MV-4-11 (cell line): ENCODE measurements around the gene RIMS4.

Source experiments
- DNase-seq: peaks from one replicate; lab custom pipeline; 2025; lab: John Stamatoyannopoulos, UW

Gene RIMS4

DNA sequence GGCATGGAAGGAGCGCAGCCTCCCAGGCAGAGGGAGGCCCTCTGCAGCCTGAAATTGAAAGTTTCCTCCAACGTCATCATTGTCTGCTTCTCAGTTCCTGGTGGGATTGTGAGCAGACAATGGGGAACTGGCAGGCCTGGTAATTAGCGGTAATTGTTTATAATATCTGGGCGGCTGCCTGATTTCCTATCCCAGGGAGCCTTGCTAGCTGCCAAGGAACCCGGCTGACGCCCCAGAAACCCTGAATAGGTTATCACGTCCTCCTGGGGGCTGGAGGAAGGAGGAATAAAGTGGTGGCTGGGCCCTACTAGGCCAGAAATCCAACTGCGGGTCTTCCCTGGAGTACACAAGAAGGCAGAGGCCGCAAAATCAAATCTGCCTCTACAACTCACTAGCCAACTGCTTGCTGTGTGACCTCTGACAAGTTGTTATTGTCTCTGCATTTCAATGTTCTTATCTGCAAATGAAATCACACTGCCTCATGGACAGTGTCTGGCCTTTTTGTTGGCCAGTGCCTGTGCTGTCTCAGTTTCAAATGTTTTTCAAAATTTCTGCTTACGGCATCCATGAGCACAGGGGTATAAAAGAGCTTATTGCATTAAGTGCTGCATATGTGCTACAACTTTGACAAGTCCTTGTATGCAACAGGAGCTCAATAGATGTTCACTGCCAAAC lies 47.7 kb downstream of the RIMS4 start:
- no peak for DNase-seq

DNA sequence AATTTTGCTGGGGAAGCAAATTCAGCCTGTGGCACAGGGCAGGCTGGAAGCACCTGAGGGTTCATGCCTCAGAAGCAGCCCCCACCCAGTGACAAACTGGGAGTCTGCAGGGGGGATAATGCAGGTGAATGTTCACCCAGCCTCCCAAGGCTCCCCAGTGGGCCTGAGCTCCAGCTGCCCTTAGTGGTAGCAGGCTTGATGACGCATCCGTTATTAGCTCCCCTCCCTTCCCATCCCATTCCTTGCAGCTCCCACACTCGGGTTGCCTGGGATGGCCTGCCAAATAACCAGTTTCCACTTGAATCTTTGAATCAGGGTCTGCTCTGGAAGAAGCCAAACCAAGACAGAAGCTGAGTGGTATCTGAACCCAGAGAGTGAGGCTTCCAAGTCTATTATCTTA lies 48.9 kb downstream of the RIMS4 start:
- no peak for DNase-seq

DNA sequence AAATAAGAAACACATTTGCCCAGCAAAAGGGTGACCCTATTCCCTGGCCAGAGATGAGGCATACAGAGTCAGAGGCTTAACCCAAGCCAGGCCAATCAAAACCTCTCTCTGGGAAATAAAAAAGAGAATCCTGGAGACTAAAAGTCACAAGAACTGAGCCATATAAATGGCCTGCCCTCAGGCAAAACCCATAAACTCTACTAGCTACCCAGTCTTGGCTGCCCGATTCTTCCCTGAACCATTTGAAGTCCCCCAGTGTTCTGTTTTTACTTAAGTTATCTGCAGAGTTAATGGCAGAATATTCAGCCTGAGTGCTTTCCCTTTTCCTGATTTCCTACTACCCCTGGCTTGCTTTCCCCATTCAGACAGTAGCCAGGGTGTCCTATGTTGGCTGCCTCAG lies 50.8 kb downstream of the RIMS4 start:
- no peak for DNase-seq

DNA sequence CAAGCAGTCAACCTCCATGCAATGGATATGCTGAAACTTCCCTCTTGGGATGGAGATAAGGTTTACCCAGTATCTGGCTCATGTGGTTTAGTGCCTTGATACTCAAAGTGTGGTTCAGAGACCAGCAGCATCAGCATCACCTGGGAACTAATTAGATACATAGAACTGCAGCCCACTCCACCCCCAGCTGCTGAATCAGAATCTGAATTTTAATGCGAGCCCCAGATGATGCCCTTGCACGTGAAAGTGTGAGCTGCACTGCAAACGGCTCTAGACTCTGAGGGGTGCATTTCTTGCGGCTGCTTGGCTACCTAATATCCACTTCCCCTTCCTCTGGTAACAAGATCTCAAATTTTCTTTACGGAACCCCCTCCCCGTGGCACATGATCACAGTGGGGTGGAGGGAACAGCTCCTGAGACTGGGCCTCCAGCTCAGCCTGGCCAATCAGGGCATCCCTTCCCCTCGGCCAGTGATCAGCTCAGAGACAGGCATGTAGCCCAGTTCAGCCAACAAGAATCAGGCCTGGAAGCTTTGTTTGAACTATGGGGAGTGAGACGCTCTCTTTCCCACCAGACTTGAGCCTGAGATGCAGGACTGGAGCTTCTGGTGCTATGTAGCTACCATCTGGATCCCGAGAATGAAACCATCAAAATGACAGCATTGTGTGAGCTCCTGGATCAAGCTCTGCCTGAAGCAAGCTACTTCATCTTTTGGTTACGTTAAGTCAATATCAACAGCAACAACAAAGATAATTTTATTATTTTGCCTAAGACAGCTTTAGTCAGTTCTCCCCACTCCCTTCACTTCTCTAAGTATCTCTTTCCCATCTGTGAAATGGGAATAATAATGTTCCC lies 51.9 kb downstream of the RIMS4 start:
- DNase-seq, result no peak

DNA sequence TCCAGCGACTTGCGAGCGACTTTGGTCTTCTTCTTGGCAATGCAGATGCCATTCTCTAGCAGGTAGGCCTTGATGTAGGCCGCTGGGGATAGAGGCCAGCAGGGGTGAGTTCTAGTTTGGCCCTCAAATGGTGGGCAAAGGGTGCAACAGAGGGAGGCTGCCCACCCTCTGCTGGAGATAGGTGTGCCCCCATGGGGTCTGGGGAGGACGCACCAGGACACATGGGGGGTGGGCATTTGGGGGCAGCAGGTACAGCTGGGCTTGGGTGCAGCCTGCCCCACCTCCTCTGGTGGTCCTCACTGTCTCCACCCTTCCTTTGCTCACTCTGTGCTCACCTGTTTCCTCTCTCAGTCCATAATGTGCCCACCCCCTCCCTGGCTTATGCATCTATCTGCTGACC lies 53.4 kb downstream of the RIMS4 start:
- DNase-seq, result no peak

DNA sequence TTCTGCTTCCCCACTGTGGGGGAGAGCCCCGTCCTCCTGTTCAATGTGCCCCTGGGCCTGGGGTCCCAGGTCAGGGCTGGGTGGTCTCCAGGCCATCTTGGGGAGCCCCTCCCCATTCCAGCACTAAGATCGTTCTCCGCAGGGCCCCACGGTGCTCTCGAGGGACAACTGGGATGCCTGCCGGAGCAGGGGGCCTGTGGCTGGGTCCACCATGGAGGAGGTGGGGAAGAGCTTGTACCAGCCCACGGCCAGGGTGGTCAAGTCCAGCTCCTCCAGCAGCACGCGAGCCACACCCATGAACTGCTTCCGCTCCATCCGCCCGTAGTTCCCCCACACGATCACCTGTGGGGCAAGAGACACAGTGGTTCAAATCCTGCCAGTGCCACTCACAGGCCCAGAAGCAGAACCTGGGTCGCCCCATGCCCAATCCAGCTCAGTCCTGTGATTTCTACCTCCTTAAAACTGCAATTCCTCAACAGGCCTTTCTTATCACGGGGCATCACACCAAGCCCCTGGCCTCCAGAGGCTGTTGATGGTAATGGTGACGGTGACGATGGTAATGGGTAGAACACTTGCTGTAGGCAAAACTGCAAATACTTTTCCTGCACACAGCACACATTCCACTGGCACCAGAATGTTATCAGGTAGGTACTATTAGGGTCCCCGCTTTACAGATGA lies 54.2 kb downstream of the RIMS4 start:
- DNase-seq, result no peak

DNA sequence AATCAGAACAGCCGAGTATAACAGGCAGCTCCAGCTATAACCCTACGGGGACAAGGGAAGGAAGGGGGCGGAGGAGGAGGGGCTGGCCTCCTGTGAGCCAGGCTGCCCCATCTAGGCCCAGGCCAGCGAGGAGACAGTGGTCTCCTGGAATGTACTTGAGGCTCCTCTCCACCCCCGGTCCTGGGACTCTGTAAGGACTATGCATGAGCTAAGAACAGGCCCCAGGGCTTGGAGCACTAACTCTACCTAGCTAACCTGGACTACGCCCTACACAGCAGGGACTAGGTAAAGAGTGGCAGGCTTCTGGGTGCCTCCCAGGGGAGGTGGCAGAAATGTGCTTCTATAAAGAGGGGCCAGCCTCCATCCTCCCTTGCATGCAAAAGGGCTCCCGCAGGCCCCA lies 55.8 kb downstream of the RIMS4 start:
- no peak for DNase-seq

DNA sequence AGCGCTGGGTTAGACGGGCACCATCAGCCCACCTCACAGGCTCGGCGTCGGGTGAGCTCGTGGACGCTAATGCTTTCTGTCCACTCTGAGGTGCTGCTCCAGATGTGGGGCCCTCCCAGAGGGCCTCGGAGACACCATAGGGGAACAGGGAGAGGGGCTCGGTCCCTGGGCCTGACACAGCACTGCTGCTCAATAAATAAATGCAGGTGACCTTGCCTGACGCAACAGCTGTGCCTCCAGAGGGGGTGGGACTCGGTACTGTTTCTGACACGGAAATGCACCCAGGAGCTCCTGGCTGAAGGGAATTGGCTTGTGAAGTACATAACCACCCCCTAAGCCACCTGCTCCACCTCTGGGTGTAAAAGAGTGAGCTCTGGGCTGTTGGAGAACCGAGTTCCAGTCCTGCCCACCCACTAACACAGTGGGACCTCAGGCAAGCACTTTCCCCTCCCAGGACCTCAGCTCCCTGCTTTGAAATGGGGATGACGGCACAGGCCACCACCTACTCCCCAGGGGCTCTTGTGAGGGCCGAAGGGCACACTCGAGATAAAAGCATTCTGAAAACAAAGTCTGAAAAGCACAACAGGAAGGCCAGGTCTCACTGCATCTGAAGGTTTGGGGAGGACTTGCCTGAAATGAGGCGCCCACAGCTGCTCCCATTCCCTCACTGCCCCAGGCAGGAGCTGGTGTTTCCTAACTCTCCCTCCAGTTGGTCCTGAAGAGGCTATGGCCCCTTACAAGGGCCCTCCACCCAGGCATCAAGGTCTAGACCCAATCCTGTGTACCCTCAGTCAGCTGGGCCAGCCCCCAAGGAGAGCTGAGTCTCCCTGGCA lies 58.0 kb downstream of the RIMS4 start:
- DNase-seq, result no peak

DNA sequence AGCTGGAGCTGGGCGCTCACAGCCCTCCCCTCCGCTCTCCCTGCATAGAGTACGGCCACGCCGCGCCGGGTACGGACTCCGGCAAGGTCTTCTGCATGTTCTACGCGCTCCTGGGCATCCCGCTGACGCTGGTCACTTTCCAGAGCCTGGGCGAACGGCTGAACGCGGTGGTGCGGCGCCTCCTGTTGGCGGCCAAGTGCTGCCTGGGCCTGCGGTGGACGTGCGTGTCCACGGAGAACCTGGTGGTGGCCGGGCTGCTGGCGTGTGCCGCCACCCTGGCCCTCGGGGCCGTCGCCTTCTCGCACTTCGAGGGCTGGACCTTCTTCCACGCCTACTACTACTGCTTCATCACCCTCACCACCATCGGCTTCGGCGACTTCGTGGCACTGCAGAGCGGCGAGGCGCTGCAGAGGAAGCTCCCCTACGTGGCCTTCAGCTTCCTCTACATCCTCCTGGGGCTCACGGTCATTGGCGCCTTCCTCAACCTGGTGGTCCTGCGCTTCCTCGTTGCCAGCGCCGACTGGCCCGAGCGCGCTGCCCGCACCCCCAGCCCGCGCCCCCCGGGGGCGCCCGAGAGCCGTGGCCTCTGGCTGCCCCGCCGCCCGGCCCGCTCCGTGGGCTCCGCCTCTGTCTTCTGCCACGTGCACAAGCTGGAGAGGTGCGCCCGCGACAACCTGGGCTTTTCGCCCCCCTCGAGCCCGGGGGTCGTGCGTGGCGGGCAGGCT lies 60.1 kb downstream of the RIMS4 start:
- no peak for DNase-seq

DNA sequence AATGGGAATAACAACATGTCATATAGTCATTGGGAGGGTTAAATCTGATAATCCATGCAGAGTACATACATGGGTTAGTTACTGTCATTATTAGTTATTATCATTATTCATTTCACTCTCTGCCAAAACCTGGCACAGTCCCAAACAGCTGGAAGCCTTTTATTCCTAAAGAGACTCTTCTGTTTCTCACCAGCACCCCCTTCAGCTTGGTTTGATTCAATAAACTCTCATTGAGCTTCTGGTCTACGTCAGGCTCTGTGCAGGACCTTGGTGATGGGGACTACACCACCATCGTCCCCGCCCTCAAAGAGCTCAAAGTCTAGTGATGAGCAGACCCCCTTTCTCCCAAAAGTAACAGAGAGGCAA lies 62.4 kb downstream of the RIMS4 start:
- DNase-seq, result no peak

DNA sequence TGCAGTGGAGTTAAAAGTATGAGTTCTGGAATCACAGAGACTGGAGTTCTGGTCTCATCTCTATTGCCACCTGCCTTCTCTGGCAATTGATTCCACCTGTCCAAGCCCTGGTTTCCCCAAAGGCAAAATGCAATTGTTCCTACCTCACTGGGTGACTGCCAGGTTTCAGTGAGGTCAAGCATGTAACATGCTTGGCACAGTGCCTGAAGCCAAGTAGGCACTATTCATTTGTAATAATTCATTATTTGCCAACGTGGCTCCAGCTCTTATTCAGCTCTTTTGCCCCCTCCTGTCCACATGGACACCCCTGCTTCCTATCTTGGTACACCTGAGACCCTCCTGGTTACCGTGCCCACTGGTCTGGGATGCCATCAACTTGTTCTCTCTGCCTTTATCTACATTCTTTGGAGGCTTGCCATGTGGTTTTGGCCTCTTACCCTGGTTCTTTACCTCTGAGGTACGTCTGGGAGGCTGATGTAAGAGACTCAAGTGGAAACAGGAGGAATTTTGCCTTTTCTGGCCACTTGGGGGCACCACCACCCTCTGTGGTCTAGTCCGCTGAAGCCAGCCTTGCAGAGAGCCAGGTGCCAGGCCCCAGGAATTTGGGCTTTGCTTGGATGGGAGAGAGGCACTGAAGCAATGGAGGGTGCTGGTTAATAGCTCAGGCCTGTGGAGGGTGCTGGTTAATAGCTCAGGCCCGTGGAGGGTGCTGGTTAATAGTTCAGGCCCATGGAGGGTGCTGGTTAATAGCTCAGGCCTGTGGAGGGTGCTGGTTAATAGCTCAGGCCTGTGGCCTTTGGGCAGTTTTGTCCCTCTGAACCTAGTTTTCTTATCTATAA lies 63.0 kb downstream of the RIMS4 start:
- peak; percentile 53 for DNase-seq

DNA sequence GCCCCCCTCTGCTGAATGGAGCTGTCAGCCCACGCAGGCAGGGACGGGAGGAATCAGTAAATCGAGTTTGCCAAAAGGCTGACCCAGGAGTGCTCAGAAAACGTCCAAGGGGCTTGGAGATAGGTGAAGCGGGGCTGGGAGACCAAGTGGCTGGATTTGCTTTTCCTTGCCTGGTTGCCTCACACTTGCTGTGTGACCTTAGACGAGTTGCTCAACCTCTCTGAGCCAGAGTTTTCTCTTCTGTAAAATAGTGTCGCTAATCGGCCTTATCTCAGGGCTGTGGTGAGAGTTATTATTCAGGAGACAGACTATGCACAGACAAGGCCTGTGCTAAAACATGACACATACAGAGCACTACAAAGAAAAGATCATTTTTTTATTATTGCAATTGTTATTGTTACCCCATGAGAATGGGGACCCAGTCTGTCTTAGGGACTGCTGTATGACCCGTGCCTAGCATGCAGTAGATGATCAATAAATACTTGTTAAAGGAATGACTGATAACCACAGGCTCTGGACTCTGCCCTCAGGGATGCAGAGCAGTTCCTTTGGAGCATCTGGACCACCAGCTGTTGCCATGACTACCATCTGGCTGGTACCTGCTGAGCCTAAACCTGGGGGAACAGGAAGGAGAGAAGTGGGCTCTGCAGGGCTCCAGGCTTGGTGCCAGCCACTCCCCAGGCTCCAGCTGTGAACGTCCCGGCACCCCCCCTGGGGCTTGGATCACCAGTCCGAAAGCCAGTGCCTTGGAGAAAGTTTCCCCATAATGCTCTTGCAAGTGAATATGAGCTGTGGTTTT lies 63.8 kb downstream of the RIMS4 start:
- DNase-seq, result no peak

DNA sequence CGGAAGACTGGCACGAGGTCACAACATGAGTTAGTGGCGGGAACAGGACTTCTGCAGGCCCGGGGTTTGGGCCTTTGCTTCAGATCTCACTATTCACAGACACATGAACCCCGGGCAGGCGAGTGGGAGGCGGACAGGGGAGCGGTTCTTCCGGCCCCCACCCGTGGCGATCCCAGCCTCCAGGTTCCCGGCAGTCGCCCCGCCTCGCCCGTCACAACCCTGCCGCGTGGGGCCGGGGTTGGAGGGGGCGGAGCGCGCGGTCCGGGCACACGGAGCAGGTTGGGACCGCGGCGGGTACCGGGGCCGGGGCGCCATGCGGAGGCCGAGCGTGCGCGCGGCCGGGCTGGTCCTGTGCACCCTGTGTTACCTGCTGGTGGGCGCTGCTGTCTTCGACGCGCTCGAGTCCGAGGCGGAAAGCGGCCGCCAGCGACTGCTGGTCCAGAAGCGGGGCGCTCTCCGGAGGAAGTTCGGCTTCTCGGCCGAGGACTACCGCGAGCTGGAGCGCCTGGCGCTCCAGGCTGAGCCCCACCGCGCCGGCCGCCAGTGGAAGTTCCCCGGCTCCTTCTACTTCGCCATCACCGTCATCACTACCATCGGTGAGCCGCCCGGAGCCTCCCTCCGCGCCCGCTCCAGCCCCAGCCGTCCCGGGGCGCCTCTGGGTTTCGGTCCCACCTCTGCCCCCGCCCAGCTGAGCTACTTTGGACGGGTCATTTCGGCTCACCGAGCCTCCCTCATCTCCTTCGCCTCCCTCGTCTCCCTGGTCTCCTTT lies 64.6 kb downstream of the RIMS4 start, which contains the start of gene KCNK15:
TSS of gene KCNK15 (plus strand) at position 268 of the 769 bp plus-strand sequence. CDS start at position 314, 46 bp downstream.
- DNase-seq, result no peak

DNA sequence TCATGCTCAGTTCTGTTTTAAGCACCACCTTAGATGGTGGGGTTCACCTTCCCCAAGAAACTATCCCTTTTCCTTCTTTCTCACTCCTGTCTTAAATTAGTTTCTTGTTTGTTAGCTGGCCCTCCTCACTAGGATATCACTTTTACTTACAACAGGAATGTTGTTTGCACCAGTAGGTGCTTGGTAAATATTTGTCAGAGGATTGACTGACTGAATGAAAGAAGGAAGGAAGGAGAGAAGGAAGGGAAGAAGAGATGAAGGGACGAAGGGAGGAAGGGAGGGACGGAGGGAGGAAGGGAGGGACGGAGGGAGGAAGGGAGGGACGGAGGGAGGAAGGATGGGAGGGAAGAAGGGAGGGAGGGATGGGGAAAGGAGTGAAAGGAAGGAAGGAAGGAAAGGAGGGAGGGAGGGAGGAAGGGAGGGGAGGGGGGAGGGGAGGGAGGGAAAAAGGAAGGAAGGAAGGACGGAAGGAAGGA lies 65.2 kb downstream of the RIMS4 start:
- no peak for DNase-seq

DNA sequence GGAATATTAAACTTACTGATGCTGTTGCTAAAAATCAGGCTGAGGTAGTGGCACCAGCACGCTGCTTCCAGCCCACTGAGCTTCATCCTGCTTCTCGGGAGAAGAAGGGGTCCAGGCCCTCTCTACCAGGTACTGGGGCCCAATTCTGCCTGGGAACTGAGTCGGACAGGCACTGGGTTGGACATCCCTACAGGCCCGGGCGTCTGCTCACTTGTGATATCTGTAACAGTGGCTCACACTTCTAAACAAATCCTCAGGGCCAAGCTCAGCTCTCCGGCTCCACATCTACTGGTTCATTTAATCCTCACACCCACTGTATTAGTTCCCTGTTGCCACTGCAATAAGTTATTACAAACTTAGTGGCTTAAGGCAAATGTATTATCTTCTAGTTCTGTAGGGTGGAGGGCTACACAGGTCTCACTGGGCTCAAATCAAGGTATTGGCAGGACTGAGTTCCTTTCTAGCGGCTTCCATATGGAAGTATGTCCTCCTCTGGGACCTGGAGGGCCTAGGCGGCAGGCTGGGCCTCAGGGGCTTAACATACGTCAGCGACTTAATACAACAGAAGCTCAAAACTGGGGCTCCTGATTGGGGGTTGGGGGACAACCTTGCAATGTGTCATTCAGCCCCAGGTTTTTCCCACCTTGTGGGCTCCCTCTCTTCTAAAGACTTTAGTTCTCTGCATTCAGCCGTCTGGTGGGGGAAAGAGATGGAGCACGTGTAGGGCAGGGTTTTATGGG lies 66.3 kb downstream of the RIMS4 start:
- no peak for DNase-seq

DNA sequence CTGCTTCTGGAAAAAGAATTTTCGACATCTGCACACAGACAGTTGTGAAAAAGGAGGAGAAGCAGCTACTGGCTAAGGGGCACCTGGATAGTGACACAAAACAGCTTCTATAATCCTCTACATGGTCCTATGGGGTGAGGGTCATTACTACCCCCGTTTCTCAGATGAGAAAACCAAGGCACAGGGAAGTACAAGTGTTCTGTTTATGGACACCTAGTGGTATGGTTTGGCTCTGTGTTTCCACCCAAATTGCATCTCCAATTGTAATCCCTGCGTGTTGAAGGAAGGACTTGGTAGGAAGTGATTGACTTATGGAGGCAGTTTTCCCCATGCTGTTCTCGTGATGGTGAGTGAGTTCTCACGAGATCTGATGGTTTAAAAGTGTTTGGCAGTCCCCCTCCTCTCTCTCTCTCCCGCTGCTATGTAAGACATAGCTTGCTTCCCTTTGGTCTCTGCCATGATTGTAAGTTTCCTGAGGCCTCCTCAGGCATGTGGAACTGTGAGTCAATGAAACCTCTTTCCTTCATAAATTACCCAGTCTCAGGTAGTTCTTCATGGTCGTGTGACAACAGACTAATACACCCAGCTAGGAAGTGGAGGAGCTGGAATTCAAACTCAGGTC lies 67.2 kb downstream of the RIMS4 start:
- DNase-seq, result no peak

DNA sequence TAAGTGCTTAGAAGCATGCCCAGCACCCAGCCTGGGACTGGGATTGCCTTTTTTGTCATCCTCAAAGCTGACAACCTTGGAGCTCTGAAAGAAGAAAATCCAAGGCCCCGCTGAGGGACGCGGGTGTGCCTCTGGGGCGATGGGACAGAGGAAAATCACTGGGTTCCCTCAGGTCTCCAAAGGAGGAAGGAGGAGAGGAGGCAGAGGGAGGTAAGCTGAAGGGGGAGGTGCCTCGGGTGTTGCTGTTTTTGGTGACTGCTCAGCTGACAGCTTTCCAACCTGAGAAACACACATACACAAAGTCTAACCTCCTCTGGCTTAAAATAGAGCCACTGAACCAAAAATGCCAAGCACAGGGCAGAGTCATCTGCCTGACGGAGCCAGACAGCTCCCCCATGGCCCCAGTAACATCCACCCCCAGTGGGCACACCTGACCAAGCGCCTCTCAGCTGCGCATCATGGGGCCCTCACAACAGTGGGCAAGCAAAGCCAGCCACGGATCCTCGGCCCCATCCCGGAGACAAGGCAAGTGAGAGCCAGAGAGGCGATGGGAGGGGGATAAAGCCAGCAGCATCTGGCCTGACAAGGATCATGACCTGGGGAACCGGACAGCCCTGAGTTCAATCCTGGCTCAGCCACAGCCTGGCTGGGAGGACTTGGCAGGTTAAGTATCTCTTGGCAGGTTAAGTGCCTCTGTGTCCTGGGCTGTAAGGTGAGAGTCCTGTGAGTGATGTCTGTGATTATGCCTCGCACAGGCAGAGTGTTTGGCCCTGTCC lies 67.9 kb downstream of the RIMS4 start:
- DNase-seq, result no peak
